WTC11 (cell line): ENCODE data around the gene CTNND1. TPM values are rescaled to one million over a fixed set of nuclear protein-coding genes. Genes with fewer than 3 reads are reported as not detected.

Experiments
- ATAC-seq: fragments of 200-7000 bp; cut with Tn5 transposase; 2 replicates; pipeline ENCODE4 v1.10.0; 2021; ENCODE audit warnings: mild to moderate bottlenecking, moderate library complexity
- CTCF ChIA-PET: fragments of 300-600 bp; sonication (Branson Sonifier 250); formaldehyde crosslinking; loops from one replicate; lab custom pipeline; 2021; ENCODE audit warnings: antibody characterized with exemption; lab: Charles Lee
- POLR2A ChIA-PET: fragments of 350-600 bp; sonication (Branson Sonifier 250); formaldehyde crosslinking; loops from one replicate; lab custom pipeline; 2021; ENCODE audit warnings: antibody characterized with exemption; lab: Charles Lee
- DNase-seq: peaks from one replicate; pipeline ENCODE4 v3.0.0; 2021; ENCODE audit warnings: low spot score
- H3K27ac Mint-ChIP-seq: 2 replicates; pipeline ENCODE4 v1.8.0; 2021; ENCODE audit warnings: mixed read lengths
- H3K27me3 Mint-ChIP-seq: 2 replicates; pipeline ENCODE4 v1.8.0; 2021; ENCODE audit warnings: low read depth, mild to moderate bottlenecking, moderate library complexity, mixed read lengths
- H3K36me3 Mint-ChIP-seq: 2 replicates; pipeline ENCODE4 v1.8.0; 2021; ENCODE audit warnings: mixed read lengths
- H3K4me1 Mint-ChIP-seq: 2 replicates; pipeline ENCODE4 v1.8.0; 2022; ENCODE audit warnings: mixed read lengths
- H3K4me3 Mint-ChIP-seq: 2 replicates; pipeline ENCODE4 v1.8.0; 2021; ENCODE audit warnings: mild to moderate bottlenecking, moderate library complexity, mixed read lengths
- H3K9me3 Mint-ChIP-seq: 2 replicates; pipeline ENCODE4 v1.8.0; 2021; ENCODE audit warnings: mixed read lengths
- CREB1 ChIP-seq: sonication (generic); formaldehyde crosslinking; IDR thresholded peaks from 2 replicates; pipeline ENCODE4 v1.8.0; 2023; ENCODE audit warnings: mild to moderate bottlenecking, missing genetic modification reagents
- EMX1 ChIP-seq: fragments of 250-450 bp; sonication (Bioruptor Pico); IDR thresholded peaks from 2 replicates; pipeline ENCODE4 v1.8.0; 2021; ENCODE audit warnings: mild to moderate bottlenecking
- GRHL2 ChIP-seq: fragments of 250-450 bp; sonication (Bioruptor Pico); IDR thresholded peaks from 2 replicates; pipeline ENCODE4 v1.8.0; 2022; ENCODE audit warnings: mild to moderate bottlenecking, moderate library complexity; ENCODE audit not compliant: insufficient replicate concordance, severe bottlenecking
- GTF2I ChIP-seq: fragments of 250-450 bp; sonication (Bioruptor Pico); conservative IDR thresholded peaks from 2 replicates; pipeline ENCODE4 v1.4.0; 2021; ENCODE audit warnings: mild to moderate bottlenecking
- HMGA2 ChIP-seq: fragments of 250-450 bp; sonication (Bioruptor Pico); IDR thresholded peaks from 2 replicates; pipeline ENCODE4 v1.4.0; 2021; ENCODE audit warnings: mild to moderate bottlenecking, moderate library complexity
- JAZF1 ChIP-seq: fragments of 250-450 bp; sonication (Bioruptor Pico); IDR thresholded peaks from 2 replicates; pipeline ENCODE4 v1.9.0; 2021; ENCODE audit warnings: moderate library complexity, mild to moderate bottlenecking, inconsistent platforms
- NFE2L1 ChIP-seq: sonication (generic); formaldehyde crosslinking; IDR thresholded peaks from 2 replicates; pipeline ENCODE4 v1.8.1; 2023; ENCODE audit warnings: missing genetic modification reagents
- NFYB ChIP-seq: sonication (generic); formaldehyde crosslinking; conservative IDR thresholded peaks from 2 replicates; pipeline ENCODE4 v1.8.0; 2022; ENCODE audit warnings: low read depth, missing genetic modification reagents
- NR2C2 ChIP-seq: sonication (generic); formaldehyde crosslinking; IDR thresholded peaks from 2 replicates; pipeline ENCODE4 v1.8.0; 2022; ENCODE audit warnings: mild to moderate bottlenecking, missing genetic modification reagents
- SMAD3 ChIP-seq: sonication (generic); formaldehyde crosslinking; IDR thresholded peaks from 2 replicates; pipeline ENCODE4 v1.8.0; 2022; ENCODE audit warnings: missing genetic modification reagents, mild to moderate bottlenecking, borderline replicate concordance
- SOX15 ChIP-seq: fragments of 250-450 bp; sonication (Bioruptor Pico); IDR thresholded peaks from 2 replicates; pipeline ENCODE4 v1.9.0; 2021; ENCODE audit warnings: mild to moderate bottlenecking
- TEAD1 ChIP-seq: sonication (generic); formaldehyde crosslinking; IDR thresholded peaks from 2 replicates; pipeline ENCODE4 v1.8.0; 2022; ENCODE audit warnings: mild to moderate bottlenecking, missing genetic modification reagents
- ZBTB21 ChIP-seq: sonication (generic); formaldehyde crosslinking; IDR thresholded peaks from 2 replicates; pipeline ENCODE4 v1.8.1; 2023; ENCODE audit warnings: mild to moderate bottlenecking, missing genetic modification reagents, borderline replicate concordance
- ZNF219 ChIP-seq: sonication (generic); formaldehyde crosslinking; IDR thresholded peaks from 2 replicates; pipeline ENCODE4 v1.8.0; 2023; ENCODE audit warnings: missing genetic modification reagents, mild to moderate bottlenecking, borderline replicate concordance
- ZNF232 ChIP-seq: sonication (generic); formaldehyde crosslinking; IDR thresholded peaks from 2 replicates; pipeline ENCODE4 v1.8.0; 2022; ENCODE audit warnings: mild to moderate bottlenecking, missing genetic modification reagents
- ZNF671 ChIP-seq: fragments of 250-450 bp; sonication (Bioruptor Pico); IDR thresholded peaks from 2 replicates; pipeline ENCODE4 v1.8.0; 2021; ENCODE audit warnings: mild to moderate bottlenecking
- total RNA-seq: library from RNA; stranded (reverse); gene quantifications from 3 replicates; pipeline ENCODE4 v1.2.3, GENCODE V29; 2021
- TF ChIP-seq, protein P1 (sequence below): sonication (generic); formaldehyde crosslinking; IDR thresholded peaks from 2 replicates; pipeline ENCODE4 v1.8.0; 2022; ENCODE audit warnings: mild to moderate bottlenecking, missing genetic modification reagents
- TF ChIP-seq, protein P2 (sequence below): fragments of 250-450 bp; sonication (Bioruptor Pico); IDR thresholded peaks from 2 replicates; pipeline ENCODE4 v2.1.2; 2022; ENCODE audit warnings: mild to moderate bottlenecking, moderate library complexity
- TF ChIP-seq, protein P3 (sequence below): sonication (generic); formaldehyde crosslinking; IDR thresholded peaks from 2 replicates; pipeline ENCODE4 v1.8.1; 2023; ENCODE audit warnings: mild to moderate bottlenecking, missing genetic modification reagents, moderate library complexity
- TF ChIP-seq, protein P4 (sequence below): sonication (generic); formaldehyde crosslinking; IDR thresholded peaks from 2 replicates; pipeline ENCODE4 v1.8.0; 2022; ENCODE audit warnings: missing genetic modification reagents
- TF ChIP-seq, protein P5 (sequence below): sonication (generic); formaldehyde crosslinking; IDR thresholded peaks from 2 replicates; pipeline ENCODE4 v1.8.0; 2023; ENCODE audit warnings: missing genetic modification reagents, mild to moderate bottlenecking, borderline replicate concordance
- TF ChIP-seq, protein P6 (sequence below): fragments of 250-450 bp; sonication (Bioruptor Pico); IDR thresholded peaks from 2 replicates; pipeline ENCODE4 v1.8.0; 2021; ENCODE audit warnings: mild to moderate bottlenecking
- TF ChIP-seq, protein P7 (sequence below): sonication (generic); formaldehyde crosslinking; IDR thresholded peaks from 2 replicates; pipeline ENCODE4 v1.8.0; 2023; ENCODE audit warnings: missing genetic modification reagents

Gene CTNND1
- total RNA-seq, 1 experiment from 2014 or later = 165 TPM

DNA sequence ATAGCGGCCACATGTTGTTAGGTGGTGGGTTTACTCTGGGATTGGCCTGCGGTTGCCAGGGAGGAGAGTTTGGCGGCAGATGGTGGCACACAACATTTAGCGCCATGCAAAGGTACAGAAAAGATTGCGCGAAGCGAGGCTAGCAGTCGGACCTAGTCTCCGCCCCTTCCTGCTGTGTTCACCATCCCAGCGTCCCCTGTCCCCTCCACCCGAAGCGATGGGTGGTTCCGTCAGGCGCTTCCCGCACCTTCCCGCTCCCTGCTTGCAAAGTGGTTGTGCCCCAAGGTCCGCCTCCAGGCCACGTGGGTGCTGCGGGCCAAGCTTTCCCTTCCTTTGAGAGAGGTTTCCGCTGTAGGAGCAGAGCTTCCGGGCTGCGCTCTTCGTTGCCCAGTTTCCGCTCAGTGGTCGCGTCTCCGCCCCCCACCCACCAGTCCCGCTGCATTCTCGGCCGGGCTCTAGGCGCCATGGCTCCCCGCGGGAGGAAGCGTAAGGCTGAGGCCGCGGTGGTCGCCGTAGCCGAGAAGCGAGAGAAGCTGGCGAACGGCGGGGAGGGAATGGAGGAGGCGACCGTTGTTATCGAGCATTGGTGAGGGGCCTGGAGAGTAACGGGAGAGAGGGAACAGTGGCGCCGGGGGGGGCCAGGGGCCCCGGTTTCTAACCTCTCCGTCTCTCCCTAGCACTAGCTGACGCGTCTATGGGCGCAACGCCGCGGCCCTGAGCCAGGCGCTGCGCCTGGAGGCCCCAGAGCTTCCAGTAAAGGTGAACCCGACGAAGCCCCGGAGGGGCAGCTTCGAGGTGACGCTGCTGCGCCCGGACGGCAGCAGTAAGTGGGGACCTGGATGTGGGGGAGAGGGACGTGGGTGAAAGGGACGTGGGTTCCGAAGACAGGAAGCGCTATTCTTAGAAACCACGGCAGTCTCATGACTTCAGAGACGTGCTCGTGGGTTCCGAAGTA is 20.2 kb upstream of the CTNND1 start, which contains the start of gene SELENOH:
Gene SELENOH (plus strand): TSS at position 360 of the 955 bp plus-strand sequence. CDS start 105 bp downstream, at position 465.
- peaks cover 49% of the 10 kb centered on the region for H3K36me3 Mint-ChIP-seq
- no peaks in the 10 kb centered on the region for H3K9me3 Mint-ChIP-seq
- H3K4me1 Mint-ChIP-seq = peaks cover 15% of the 10 kb centered on the region
- peak within 1 kb of the TSS; percentile 94 for H3K4me3 Mint-ChIP-seq
- no peaks in the 10 kb centered on the region for H3K27me3 Mint-ChIP-seq
- DNase-seq (peak; percentile 98), ATAC-seq (peak; percentile 96)
- ChIA-PET CTCF (interaction anchor here (0.9 to 1.9 kb wide), 3 partner anchors 10 to 59 kb away, joined by 4 to 14 read pairs (median 7); partner anchors contain the start of gene BTBD18), POLR2A (interaction anchor here (0.6 to 2.6 kb wide), 20 partner anchors 10 to 319 kb away, joined by 3 to 22 read pairs (median 4); partner anchors contain the start of genes CTNND1, MED19 and TMX2)
- peak within 1 kb of the TSS; percentile 97 for H3K27ac Mint-ChIP-seq
- peak; percentile 71; the same call in 1 of the 2 replicates for TF ChIP-seq SMAD3 (CRISPR knock-in tag)
- TF ChIP-seq HMGA2 (CRISPR knock-in tag) = no peak; the same call in 1 of the 2 replicates
- peak; percentile 83 for TF ChIP-seq ZBTB21 (CRISPR knock-in tag)
- TF ChIP-seq NR2C2 (CRISPR knock-in tag) = no peak
- TF ChIP-seq, protein P1, sequence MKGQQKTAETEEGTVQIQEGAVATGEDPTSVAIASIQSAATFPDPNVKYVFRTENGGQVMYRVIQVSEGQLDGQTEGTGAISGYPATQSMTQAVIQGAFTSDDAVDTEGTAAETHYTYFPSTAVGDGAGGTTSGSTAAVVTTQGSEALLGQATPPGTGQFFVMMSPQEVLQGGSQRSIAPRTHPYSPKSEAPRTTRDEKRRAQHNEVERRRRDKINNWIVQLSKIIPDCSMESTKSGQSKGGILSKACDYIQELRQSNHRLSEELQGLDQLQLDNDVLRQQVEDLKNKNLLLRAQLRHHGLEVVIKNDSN (CRISPR knock-in tag) = peak; percentile 96
- TF ChIP-seq SOX15 (CRISPR knock-in tag) = no peak
- TF ChIP-seq, protein P2, sequence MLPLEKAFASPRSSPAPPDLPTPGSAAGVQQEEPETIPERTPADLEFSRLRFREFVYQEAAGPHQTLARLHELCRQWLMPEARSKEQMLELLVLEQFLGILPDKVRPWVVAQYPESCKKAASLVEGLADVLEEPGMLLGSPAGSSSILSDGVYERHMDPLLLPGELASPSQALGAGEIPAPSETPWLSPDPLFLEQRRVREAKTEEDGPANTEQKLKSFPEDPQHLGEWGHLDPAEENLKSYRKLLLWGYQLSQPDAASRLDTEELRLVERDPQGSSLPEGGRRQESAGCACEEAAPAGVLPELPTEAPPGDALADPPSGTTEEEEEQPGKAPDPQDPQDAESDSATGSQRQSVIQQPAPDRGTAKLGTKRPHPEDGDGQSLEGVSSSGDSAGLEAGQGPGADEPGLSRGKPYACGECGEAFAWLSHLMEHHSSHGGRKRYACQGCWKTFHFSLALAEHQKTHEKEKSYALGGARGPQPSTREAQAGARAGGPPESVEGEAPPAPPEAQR = no peak
- peak; percentile 93 for TF ChIP-seq TEAD1 (CRISPR knock-in tag)
- TF ChIP-seq ZNF671 (CRISPR knock-in tag) = no peak; the same call in 1 of the 2 replicates
- no peak; the same call in 1 of the 2 replicates for TF ChIP-seq ZNF219 (CRISPR knock-in tag)
- TF ChIP-seq, protein P3, sequence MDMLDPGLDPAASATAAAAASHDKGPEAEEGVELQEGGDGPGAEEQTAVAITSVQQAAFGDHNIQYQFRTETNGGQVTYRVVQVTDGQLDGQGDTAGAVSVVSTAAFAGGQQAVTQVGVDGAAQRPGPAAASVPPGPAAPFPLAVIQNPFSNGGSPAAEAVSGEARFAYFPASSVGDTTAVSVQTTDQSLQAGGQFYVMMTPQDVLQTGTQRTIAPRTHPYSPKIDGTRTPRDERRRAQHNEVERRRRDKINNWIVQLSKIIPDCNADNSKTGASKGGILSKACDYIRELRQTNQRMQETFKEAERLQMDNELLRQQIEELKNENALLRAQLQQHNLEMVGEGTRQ (CRISPR knock-in tag) = peak; percentile 96
- TF ChIP-seq NFYB (CRISPR knock-in tag) = peak; percentile 38; the same call in 1 of the 2 replicates
- TF ChIP-seq CREB1 (CRISPR knock-in tag) = no peak; the same call in 1 of the 2 replicates
- TF ChIP-seq, protein P4, sequence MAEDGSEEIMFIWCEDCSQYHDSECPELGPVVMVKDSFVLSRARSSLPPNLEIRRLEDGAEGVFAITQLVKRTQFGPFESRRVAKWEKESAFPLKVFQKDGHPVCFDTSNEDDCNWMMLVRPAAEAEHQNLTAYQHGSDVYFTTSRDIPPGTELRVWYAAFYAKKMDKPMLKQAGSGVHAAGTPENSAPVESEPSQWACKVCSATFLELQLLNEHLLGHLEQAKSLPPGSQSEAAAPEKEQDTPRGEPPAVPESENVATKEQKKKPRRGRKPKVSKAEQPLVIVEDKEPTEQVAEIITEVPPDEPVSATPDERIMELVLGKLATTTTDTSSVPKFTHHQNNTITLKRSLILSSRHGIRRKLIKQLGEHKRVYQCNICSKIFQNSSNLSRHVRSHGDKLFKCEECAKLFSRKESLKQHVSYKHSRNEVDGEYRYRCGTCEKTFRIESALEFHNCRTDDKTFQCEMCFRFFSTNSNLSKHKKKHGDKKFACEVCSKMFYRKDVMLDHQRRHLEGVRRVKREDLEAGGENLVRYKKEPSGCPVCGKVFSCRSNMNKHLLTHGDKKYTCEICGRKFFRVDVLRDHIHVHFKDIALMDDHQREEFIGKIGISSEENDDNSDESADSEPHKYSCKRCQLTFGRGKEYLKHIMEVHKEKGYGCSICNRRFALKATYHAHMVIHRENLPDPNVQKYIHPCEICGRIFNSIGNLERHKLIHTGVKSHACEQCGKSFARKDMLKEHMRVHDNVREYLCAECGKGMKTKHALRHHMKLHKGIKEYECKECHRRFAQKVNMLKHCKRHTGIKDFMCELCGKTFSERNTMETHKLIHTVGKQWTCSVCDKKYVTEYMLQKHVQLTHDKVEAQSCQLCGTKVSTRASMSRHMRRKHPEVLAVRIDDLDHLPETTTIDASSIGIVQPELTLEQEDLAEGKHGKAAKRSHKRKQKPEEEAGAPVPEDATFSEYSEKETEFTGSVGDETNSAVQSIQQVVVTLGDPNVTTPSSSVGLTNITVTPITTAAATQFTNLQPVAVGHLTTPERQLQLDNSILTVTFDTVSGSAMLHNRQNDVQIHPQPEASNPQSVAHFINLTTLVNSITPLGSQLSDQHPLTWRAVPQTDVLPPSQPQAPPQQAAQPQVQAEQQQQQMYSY (CRISPR knock-in tag) = no peak
- peak; percentile 95; the same call in 1 of the 2 replicates for TF ChIP-seq NFE2L1
- TF ChIP-seq ZNF232 = peak; percentile 76; the same call in 1 of the 2 replicates
- TF ChIP-seq EMX1 (CRISPR knock-in tag) = peak; percentile 88; the same call in 1 of the 2 replicates
- TF ChIP-seq, protein P5, sequence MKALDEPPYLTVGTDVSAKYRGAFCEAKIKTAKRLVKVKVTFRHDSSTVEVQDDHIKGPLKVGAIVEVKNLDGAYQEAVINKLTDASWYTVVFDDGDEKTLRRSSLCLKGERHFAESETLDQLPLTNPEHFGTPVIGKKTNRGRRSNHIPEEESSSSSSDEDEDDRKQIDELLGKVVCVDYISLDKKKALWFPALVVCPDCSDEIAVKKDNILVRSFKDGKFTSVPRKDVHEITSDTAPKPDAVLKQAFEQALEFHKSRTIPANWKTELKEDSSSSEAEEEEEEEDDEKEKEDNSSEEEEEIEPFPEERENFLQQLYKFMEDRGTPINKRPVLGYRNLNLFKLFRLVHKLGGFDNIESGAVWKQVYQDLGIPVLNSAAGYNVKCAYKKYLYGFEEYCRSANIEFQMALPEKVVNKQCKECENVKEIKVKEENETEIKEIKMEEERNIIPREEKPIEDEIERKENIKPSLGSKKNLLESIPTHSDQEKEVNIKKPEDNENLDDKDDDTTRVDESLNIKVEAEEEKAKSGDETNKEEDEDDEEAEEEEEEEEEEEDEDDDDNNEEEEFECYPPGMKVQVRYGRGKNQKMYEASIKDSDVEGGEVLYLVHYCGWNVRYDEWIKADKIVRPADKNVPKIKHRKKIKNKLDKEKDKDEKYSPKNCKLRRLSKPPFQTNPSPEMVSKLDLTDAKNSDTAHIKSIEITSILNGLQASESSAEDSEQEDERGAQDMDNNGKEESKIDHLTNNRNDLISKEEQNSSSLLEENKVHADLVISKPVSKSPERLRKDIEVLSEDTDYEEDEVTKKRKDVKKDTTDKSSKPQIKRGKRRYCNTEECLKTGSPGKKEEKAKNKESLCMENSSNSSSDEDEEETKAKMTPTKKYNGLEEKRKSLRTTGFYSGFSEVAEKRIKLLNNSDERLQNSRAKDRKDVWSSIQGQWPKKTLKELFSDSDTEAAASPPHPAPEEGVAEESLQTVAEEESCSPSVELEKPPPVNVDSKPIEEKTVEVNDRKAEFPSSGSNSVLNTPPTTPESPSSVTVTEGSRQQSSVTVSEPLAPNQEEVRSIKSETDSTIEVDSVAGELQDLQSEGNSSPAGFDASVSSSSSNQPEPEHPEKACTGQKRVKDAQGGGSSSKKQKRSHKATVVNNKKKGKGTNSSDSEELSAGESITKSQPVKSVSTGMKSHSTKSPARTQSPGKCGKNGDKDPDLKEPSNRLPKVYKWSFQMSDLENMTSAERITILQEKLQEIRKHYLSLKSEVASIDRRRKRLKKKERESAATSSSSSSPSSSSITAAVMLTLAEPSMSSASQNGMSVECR (CRISPR knock-in tag) = peak; percentile 85; the same call in 1 of the 2 replicates
- no peak for TF ChIP-seq GRHL2
- TF ChIP-seq, protein P6, sequence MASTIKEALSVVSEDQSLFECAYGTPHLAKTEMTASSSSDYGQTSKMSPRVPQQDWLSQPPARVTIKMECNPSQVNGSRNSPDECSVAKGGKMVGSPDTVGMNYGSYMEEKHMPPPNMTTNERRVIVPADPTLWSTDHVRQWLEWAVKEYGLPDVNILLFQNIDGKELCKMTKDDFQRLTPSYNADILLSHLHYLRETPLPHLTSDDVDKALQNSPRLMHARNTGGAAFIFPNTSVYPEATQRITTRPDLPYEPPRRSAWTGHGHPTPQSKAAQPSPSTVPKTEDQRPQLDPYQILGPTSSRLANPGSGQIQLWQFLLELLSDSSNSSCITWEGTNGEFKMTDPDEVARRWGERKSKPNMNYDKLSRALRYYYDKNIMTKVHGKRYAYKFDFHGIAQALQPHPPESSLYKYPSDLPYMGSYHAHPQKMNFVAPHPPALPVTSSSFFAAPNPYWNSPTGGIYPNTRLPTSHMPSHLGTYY (CRISPR knock-in tag) = no peak; the same call in 1 of the 2 replicates
- TF ChIP-seq, protein P7, sequence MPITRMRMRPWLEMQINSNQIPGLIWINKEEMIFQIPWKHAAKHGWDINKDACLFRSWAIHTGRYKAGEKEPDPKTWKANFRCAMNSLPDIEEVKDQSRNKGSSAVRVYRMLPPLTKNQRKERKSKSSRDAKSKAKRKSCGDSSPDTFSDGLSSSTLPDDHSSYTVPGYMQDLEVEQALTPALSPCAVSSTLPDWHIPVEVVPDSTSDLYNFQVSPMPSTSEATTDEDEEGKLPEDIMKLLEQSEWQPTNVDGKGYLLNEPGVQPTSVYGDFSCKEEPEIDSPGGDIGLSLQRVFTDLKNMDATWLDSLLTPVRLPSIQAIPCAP (CRISPR knock-in tag) = no peak; the same call in 1 of the 2 replicates
- no peak for TF ChIP-seq GTF2I (CRISPR knock-in tag)
- TF ChIP-seq JAZF1 (CRISPR knock-in tag) = no peak
